H1 (cell line): ENCODE measurements around the gene TNFAIP1. TPM values are rescaled to one million over a fixed set of nuclear protein-coding genes. Genes with fewer than 3 reads are reported as not detected.

Source experiments
- CHD1 ChIP-seq: IDR thresholded peaks from 2 replicates; pipeline ENCODE4 v1.6.1; 2012; ENCODE audit warnings: low read depth, low read length, improper control_type of control experiment
- CTBP2 ChIP-seq: IDR thresholded peaks from 2 replicates; pipeline ENCODE4 v1.7.0; 2011; ENCODE audit warnings: borderline replicate concordance, mild to moderate bottlenecking, moderate library complexity, mixed read lengths, low read length; ENCODE audit not compliant: insufficient read depth, insufficient read length
- POLR2A ChIP-seq, 2 experiments: IDR thresholded peaks; 1 replicate in 1 of 2; 2 replicates in 1 of 2; pipeline ENCODE4 v1.6.1; 2011; ENCODE audit warnings: low read depth in 2 of 2, low read length in 2 of 2, mild to moderate bottlenecking in 2 of 2; ENCODE audit errors: control extremely low read depth in 1 of 2
- RBBP5 ChIP-seq: IDR thresholded peaks from 2 replicates; pipeline ENCODE4 v1.7.1; 2012; ENCODE audit warnings: low read depth, mild to moderate bottlenecking, inconsistent platforms, low read length, moderate library complexity, borderline replicate concordance
- RFX5 ChIP-seq: IDR thresholded peaks from 2 replicates; pipeline ENCODE4 v1.6.1; 2011; ENCODE audit warnings: low read depth, low read length, improper control_type of control experiment, borderline replicate concordance
- polyA plus RNA-seq, 7 experiments: library from polyadenylated mRNA; depleted of rRNA in 3 of 7; stranded (reverse) in 5 of 7; unstranded in 2 of 7; fragments of >200 nt in 5 of 7; fragments of 200-250 nt in 2 of 7; gene quantifications; 1 replicate in 5 of 7; 2 replicates in 1 of 7; 4 replicates in 1 of 7; pipeline versions ENCODE4 v1.2.1 to v1.2.3, GENCODE V29; 2011 to 2013; ENCODE audit warnings: missing spikeins in 2 of 7, mixed read lengths in 2 of 7
- total RNA-seq: library from RNA; stranded (reverse); fragmentation: NEBNext Ultra II Directional; extraction: Animal tissue kit (Norgen Biotek cat#: 25700); gene quantifications from 2 replicates; pipeline ENCODE4 v1.2.1, GENCODE V29; 2021
- TF ChIP-seq, protein P1 (sequence below): IDR thresholded peaks from 2 replicates; pipeline ENCODE4 v1.6.1; 2012; ENCODE audit warnings: inconsistent platforms

TNFAIP1 gene
- total and polyA plus RNA-seq, 2 of the 8 experiments (the other 6 are each of a cell fraction or from before 2014, with no cell fraction given), result 16.9 to 19.5 TPM

DNA sequence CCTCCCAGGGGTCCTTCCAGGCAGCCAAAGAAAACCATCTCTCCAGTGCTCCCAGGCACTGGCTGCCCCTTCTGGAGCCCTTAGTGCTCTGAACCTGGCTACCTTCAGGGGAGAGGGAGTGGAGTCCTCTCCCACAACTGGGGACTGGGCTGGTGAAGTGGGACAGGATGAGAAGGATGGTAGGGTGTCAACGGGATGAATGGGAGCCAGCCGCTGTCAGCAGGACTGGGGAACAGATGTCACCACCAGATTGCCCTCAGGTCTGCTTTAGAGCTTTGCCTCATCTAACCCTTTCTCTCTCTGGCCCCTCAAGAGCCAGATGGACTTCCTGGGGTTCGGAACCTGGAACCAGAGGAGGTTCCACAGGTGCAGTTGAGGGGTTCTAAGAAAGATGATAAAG lies 29.9 kb downstream of the TNFAIP1 start (continued):
- TF ChIP-seq RFX5, result no peak
- TF ChIP-seq POLR2A (IDR thresholded peaks at IDR 0.05; ENCODE audit: control extremely low read depth in 1 of 2, low read depth in 2 of 2, low read length in 2 of 2), result no peak
- no peak for TF ChIP-seq CTBP2
- no peak for TF ChIP-seq CHD1
- no peak for TF ChIP-seq RBBP5
- TF ChIP-seq, protein P1, sequence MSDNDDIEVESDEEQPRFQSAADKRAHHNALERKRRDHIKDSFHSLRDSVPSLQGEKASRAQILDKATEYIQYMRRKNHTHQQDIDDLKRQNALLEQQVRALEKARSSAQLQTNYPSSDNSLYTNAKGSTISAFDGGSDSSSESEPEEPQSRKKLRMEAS, result no peak
- TF ChIP-seq, all 59 proteins: peak for 0
